PC-9 (cell line): ENCODE results near the gene MECR.

Experiments used
- EZH2 ChIP-seq: fragments of 200-600 bp; sonication (generic); IDR thresholded peaks from 2 replicates; pipeline ENCODE4 v1.8.0; 2017; ENCODE audit warnings: antibody characterized with exemption, low read depth
- TF ChIP-seq, protein P1 (sequence below): fragments of 200-600 bp; sonication (generic); conservative IDR thresholded peaks from 2 replicates; pipeline ENCODE4 v1.6.1; 2017; ENCODE audit warnings: mixed run types, antibody characterized with exemption, mild to moderate bottlenecking, moderate library complexity

DNA sequence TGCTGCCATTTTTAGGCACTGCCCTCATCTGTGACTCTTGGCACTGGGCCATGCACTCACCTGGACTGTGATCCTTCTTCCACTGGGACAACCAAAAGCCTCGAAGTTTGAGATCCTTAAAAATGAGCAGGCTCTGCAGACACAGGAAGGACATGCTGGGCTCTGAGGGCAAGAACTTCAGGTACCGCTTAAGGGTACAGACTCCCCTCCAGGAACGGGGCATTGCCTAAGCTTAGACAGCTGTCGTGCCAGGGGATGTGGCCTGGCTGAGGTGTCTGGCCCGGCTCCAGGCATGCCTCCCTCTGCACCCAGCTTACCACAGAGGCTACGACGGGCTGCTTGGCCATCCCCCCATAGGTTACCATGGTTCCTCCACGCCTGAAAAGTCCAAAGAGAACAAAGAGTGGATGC is 34.8 kb downstream of the MECR start:
- no peak for TF ChIP-seq EZH2
- TF ChIP-seq, protein P1, sequence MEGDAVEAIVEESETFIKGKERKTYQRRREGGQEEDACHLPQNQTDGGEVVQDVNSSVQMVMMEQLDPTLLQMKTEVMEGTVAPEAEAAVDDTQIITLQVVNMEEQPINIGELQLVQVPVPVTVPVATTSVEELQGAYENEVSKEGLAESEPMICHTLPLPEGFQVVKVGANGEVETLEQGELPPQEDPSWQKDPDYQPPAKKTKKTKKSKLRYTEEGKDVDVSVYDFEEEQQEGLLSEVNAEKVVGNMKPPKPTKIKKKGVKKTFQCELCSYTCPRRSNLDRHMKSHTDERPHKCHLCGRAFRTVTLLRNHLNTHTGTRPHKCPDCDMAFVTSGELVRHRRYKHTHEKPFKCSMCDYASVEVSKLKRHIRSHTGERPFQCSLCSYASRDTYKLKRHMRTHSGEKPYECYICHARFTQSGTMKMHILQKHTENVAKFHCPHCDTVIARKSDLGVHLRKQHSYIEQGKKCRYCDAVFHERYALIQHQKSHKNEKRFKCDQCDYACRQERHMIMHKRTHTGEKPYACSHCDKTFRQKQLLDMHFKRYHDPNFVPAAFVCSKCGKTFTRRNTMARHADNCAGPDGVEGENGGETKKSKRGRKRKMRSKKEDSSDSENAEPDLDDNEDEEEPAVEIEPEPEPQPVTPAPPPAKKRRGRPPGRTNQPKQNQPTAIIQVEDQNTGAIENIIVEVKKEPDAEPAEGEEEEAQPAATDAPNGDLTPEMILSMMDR: no peak
